ENCODE results near the gene VIL1.

Gene VIL1

GRCh38 chr2:218446547-218446946 is 27.6 kb downstream of the VIL1 start:
- no peak for DNase-seq

- DNase-seq, result no peak
These were observed 28.1 kb downstream of the VIL1 start for GRCh38 chr2:218447072-218447471.

- DNase-seq, result peak; percentile 11
These were observed 30.0 kb downstream of the VIL1 start for GRCh38 chr2:218448934-218449333.

DNA sequence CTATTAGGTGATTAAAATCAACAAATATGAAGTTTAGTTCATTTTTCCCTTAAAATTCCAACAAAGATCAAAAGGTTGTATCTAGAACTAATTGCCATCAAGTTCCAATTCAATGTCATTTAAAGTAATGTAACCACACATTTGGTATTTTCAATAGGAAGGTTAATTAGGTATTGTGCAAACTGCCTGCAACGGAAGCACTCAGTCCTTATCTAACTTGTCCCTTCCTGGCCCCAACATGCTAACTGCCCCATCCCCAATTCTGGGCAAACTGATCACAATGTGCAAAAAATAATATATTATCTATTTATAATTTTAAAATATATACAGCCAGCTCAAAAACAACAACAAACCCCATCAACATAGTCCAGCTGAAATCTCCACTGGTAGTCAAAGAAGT is 33.2 kb downstream of the VIL1 start:
- DNase-seq, result no peak

DNA sequence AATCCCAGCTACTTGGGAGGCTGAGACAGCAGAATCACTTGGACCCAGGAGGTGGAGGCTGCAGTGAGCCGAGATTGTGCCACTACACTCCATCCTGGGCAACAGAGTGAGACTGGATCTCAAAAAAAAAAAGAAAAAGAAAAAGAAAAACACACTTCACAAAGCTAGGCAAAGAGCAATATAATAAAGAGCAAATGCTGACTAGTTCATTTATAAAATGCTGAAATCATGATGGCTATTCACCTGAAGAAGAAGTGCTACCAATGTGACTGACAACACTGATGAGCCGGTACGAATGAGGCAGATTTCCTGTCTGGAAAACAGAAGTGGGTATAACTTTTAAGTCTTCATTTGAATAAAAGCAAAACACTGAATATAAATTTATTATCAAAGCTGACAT is 37.9 kb downstream of the VIL1 start:
- no peak for DNase-seq

DNA sequence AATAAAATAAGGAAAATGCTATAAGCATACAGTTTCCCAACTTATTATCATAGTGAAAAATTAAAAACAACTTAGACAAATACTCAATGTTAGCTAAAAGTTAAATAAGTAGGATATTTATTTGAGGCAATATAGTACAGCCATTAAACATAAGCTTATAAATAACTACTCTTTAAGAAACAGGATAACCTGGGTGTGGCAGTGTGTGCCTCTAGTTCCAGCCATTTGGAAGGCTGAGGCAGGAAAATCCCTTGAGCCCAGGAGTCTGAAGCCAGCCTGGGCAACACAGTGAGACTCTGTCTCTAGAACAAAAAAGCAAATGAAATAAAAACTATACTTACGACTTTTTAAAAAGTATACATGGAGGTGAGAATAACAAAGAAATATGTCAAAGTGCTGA is 39.7 kb downstream of the VIL1 start:
- DNase-seq, result no peak

DNA sequence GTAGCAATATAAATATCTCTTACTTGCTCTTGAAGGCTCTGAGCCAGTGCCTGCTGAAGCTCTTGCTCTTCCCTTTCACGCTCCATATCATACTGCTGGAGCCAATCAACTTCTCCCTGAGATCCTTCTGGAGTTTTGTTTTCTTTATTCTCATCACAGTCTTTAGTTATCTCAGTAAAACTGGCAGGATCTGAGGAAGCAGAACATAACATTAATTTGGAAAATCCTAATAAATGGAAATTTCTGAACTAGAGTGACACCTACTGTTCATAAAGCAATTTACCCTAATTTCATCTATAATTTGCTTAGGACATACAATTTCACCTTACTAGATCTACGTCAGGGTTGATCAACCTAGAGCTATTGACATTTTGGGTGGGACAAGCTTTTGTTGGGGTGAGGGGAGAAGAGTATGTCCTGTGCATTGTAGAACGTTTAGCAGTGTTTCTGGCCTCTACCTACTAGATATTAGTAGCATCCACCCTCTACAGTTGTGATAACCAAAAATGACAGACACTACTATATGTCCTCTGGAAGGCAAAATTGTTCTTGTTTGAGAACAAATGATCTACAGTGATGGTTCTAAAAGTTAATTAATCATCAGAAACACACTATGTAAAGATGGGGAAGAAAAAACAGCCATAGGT is 47.2 kb downstream of the VIL1 start:
- peak; percentile 27 for DNase-seq

DNA sequence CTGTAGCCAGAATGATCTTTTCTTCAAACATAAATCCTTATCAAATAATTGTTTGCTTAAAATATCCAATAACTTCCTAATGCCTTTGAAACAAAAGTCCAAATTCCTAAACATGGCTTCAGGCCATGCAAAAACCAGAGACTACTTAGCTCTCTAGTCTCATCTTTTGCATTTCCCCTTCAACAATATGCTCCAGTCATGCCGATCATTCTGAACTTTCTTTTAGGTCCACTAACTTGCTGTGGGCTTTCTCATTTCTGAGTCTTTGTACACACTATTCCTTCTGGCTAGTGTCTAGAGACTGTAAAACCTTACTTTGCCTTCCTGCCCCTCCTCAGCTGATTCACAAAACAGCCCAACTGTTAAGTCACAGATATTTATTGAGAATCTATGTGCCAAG is 51.5 kb downstream of the VIL1 start:
- DNase-seq, result no peak

- no peak for DNase-seq
These were observed 52.1 kb downstream of the VIL1 start for GRCh38 chr2:218471036-218471435.

DNA sequence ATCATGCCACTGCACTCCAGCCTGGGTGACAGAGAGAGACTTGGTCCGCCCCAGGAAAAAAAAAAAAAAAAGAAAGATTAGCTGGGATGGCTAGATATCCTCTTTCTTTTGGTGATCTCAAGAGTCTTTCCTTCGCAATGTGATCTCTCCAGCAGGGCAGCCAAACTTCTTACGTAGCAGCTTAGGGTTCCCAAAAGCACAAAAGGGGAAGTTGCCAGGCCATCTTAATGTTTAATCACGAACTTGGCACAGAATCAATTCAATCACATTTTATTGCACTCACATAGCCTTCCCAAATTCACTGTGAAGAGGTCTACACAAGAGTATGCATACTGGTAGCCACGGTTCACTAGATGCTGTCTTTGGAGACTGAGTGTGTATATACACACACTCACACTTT is 53.1 kb downstream of the VIL1 start:
- DNase-seq, result no peak

DNA sequence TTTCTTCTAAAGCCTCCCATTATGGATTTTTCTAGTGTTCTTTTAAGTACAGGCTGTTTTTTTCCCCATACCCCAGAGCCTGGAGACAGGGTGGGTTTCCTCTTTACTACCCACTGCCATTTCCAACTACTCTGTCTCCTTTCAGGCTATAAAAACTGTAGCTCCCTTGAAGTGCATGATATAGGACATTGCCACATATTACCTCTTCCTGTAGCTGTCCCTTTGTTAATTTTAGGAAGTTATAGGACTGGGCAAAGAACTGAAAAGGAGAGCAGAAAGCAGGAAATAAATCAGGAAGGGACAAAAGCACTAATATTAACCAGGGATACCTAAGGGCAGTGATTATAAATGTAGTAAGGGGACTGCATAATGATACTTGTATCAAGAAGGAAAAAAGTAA is 54.1 kb downstream of the VIL1 start:
- no peak for DNase-seq

DNA sequence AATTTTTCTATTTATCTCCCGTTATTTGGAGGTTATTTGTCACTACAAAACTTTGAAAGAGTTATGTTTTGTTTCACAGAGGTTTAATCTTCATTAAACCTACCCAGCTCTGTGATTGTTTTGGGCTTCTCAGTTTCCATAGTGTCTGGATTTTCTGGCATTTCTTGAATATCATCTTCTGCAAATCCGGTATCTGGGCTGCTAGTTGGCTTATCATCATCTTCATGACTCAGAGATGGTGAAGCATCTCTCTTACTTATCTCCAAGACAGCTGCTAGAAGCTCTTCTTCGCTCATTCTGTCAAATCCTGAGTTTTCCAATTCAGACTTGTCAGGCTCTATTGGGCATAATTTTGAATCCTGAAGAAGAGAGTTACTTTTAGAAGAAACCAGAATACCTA is 55.6 kb downstream of the VIL1 start:
- DNase-seq, result no peak

- no peak for DNase-seq
These were observed 57.8 kb downstream of the VIL1 start for GRCh38 chr2:218476676-218477075.

- DNase-seq, result no peak
These were observed 58.3 kb downstream of the VIL1 start for GRCh38 chr2:218477247-218477646.

- DNase-seq, result no peak
These were observed 59.6 kb downstream of the VIL1 start for GRCh38 chr2:218478544-218478943.

DNA sequence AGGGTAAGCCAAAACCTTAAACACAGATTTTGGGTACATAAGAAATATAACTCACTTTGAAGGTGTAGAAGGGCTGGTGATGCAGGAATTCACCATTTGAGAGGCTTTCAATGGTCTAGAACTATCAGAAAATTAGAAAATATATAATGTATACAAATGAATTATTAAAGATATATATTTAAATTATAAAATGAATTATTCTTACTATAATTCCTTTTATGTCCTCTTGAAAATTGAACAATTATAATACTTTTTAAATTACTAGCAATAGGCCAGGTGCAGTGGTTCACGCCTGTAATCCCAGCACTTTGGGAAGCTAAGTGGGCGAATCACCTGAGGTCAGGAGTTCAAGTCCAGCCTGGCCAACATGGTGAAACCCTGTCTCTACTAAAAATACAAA is 60.7 kb downstream of the VIL1 start:
- no peak for DNase-seq

DNA sequence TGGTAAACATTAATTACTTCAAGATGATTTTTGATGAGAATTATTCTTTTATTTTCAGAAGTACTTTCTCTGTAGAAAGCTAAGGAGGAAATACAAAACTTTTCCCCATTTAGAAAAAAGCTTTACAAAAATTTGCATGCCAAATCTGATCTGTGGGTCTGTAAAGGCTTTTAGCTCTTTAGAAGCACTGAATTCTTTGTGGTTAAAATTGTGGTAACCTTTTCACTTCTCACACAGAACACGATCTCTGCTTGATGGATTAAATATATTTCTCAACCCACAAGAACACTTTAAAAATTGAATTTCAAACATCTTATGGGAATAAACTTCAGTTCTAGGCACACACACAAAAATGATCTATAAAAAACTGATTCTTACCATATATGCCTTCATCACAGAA is 63.7 kb downstream of the VIL1 start:
- DNase-seq, result no peak

DNA sequence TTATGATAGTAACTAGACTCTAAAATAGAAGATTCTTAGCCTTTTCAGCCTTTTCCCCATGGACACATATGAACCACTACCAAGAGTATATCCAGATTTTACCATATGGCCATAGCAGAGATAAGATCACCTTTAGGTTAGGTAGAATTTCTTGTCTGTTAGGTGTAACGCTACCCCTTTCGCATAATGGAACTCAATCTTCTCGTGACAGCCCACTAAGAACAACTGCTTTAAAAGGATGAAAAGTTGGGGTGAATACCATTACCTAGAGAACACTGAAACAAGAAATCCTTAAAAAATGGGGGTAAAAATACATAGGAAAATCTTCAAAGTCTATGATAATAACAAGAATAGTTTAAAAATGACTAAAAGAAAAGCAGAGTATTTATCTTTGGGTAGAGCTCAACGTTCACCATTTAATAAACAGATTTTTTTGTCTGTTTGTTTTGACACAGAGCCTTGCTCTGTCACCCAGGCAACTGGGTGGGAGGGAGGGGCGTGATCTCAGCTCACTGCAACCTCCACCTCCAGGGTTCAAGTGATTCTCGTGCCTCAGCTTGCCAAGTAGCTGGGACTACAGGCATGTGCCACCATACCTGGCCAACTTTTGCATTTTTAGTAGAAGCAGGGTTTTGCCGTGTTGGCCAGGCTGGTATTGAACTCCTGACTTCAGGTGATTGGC is 67.2 kb downstream of the VIL1 start:
- no peak for DNase-seq

- DNase-seq, result no peak
These were observed 81.7 kb downstream of the VIL1 start for GRCh38 chr2:218500501-218501060.

DNA sequence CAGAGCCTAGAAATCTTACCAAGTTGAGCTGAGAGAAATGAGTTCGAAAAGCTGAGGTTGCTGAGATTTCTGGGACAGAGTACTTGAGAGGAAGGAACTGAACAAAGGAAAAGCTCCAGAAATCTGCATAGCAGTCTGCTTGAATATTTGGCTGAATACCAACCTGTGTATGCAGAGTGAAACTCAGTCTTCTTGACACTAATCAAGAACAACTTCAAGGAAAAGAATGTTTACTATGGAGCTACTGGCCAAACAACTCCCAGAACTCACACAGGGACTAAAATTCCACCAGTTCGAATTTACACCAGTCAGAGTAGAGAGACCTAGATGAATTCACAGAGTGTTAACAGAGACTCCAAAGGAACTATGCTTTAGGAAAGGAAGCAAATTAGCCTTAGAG is 82.7 kb downstream of the VIL1 start:
- DNase-seq, result peak; percentile 30

Measured in fibroblast of skin of right biceps (primary cell).